HEK293T (cell line): Measurements from ENCODE around the gene GIMAP6.
"Not testable (repeated sequence)": the region's sequence is repeated elsewhere in the genome, so short reads cannot be mapped to it uniquely, and the experiment has no call there.

Experiments
- BHLHE40 ChIP-seq: fragments of 450-650 bp; IDR thresholded peaks from 2 replicates; pipeline ENCODE4 v1.6.1; 2016; ENCODE audit warnings: mild to moderate bottlenecking, moderate library complexity, borderline replicate concordance
- ELF4 ChIP-seq: fragments of 450-650 bp; IDR thresholded peaks from 2 replicates; pipeline ENCODE4 v1.6.1; 2017; ENCODE audit warnings: antibody characterized with exemption
- FOXM1 ChIP-seq: fragments of 450-650 bp; IDR thresholded peaks from 2 replicates; pipeline ENCODE4 v1.6.1; 2017; ENCODE audit warnings: mild to moderate bottlenecking, borderline replicate concordance
- SUZ12 ChIP-seq: fragments of 450-650 bp; IDR thresholded peaks from 2 replicates; pipeline ENCODE4 v1.6.1; 2016; ENCODE audit warnings: mild to moderate bottlenecking
- TARDBP ChIP-seq: fragments of 450-650 bp; IDR thresholded peaks from 2 replicates; pipeline ENCODE4 v1.6.1; 2016

DNA sequence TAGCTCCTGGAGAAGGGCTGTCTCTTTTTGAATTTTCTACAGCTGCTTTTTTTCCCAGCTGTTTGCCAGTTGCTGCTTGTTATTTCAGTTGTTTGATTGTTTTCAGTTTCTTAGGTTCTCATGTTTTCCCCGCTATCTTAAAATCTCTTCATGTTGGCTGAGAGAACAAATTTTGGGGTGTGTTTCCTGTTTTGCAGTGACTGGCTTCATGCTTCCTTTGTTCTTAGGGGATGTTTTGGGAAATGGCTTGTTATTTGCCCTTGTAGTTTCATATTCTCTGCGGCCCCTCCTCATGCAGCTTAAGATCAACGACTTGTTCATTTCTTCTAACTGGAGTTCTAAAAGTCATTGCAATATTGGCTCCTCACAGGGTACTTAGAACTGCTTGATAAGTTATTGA, 44.7 kb upstream of the GIMAP6 start:
- TF ChIP-seq ELF4, BHLHE40, TARDBP, SUZ12, FOXM1: not testable (repeated sequence)
